HG02943 (cell line): ENCODE data around the gene ASS1.

ENCODE experiments used
- ATAC-seq: cut with Tn5 transposase; IDR thresholded peaks from one replicate; pipeline ENCODE4 v1.9.1; 2021; ENCODE audit warnings: mild to moderate bottlenecking, low read depth, moderate library complexity; ENCODE audit not compliant: unreplicated experiment

Gene ASS1

GRCh38 chr9:130526193-130526853, 81.6 kb downstream of the ASS1 start:
- no peak for ATAC-seq

DNA sequence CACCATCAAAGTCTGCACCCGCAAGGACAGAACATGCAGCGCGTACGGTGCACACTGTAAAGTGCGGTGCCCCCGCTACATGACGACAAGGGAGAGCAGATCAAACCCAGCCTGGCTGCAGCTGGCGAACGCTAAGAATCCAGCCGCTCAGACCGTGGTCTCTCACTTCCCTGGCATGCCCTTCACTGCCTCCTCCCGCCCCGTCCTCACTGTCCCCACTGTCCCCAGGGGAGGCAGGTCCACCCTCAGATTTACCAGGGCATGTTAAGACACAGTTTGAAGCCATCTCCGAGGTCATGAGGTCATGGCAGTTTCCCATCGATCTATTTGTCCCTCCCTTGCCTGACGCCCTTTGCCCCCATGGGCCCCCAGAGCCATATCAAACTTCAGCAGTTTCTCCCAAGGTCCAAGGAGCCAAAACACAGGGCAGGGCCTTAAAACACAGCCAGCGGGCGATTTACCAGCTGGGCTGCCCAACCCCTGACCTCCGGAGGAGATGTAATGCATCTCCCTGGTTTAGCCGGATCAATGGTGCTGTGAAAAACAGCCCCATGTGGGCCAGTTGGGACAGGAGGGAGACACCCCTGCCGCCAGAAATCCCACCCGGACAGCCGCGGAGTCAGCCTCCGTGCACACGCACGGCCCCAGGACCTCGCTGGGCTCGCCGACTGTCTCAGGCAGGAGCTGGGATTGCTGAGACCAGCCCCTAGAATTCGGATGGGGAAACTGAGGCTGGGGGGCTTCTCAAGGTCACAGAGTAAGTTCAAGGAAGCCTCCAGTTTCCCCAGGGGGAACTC, 82.3 kb downstream of the ASS1 start:
- no peak for ATAC-seq

GRCh38 chr9:130527651-130528310, 83.0 kb downstream of the ASS1 start:
- ATAC-seq = no peak

DNA sequence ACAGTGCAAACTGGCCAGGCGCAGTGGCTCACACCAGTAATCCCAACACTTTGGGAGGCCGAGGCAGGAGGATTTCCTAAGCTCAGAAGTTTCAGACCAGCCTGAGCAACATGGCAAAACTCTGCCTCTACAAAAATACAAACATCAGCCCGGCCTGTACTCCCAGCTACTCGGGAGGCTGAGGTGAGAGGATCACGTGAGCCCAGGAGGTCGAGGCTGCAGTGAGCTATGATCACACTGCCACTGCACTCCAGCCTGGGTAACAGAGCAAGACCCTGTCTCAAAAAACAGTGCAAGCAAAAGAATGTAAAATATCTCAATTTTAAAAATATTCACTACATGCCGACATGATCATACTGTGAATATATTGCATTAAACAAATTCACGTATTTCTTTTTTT, 83.9 kb downstream of the ASS1 start:
- ATAC-seq = no peak

- no peak for ATAC-seq
Measured at GRCh38 chr9:130530938-130531337, 86.2 kb downstream of the ASS1 start.

DNA sequence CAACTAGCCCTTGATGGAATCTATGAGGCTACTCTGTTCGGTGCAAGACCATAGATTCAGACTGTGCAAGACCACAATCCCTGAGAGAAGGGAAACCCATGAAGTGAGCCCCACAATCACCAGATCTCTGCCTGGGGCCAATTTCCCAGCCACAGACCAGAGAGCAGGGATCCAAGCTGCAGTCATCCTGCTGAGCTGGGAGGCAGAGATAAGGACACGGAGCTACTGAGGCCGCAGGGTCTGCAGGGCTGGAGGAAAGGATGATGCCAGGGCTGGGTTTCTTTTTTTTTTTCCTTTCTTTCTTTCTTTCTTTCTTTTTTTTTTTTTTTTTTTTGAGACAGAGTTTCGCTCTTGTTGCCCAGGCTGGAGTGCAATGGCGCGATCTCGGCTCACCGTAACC, 86.9 kb downstream of the ASS1 start:
- no peak for ATAC-seq

DNA sequence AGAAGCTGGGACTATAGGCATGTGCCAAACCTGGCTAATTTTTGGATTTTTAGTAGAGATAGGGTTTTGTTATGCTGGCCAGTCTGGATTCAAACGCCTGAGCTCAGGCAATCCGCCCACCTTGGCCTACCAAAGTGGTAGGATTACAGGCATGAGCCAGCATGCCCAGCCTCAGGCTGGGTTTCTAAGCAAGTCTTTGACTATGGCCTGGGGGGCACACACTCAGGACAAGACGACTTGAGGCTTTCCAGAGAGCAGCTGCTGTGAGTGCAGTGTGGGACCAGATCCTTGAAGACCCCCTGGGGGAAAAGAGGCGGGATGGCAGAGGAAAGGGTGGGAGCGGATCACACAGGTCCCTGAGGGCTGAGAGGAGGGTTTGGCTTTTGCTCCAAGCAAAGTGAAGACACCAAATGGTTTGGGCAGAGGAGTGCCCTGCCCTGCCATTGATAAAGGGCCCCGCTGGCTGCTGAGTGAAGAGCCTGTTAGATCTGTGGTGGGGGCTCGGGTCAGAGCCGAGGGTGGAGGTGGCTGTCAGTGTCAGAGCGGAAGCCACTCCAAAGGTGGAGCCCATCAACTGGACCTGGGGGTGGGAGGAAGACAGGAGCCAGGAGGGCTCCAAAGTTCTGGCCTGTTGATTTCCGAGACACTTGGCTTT, 87.8 kb downstream of the ASS1 start:
- ATAC-seq = no peak

DNA sequence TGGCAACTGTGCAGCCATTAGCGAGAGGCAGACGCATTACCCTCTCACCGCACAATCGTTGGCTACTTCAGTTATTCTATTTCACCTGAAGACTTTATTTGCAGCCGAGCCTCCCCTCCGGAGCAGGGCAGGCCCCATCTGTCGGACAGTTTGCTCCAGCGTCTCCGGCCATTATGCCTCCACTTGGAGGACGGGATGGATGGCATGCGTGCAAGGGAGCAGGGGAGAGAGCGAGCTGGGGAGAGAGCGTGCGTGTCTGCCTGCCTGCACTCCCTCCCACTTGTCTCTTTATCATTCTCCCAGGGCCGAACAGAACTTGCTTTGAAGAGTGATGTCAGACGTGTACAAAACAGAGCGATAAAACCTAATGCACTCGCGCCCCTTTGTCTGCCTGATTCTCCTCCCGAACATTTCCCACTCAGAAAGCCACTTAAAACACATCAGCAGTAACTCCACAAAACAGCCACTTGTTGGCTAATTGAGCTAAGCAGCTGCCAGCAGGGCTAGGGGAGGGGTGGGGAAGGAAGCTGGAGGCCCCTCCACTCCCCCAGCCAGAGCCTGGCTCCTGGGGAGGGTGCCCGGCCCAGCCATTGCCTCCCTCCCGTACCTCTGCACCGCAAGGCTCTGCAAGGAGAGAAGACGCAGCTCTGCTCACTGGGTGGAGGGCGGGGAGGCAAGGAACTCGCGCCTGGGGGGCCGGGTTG, 91.2 kb downstream of the ASS1 start:
- no peak for ATAC-seq

GRCh38 chr9:130536701-130537107, 91.9 kb downstream of the ASS1 start:
- no peak for ATAC-seq

- ATAC-seq = no peak
Measured at GRCh38 chr9:130537346-130538050, 92.7 kb downstream of the ASS1 start.

- no peak for ATAC-seq
Measured at GRCh38 chr9:130539420-130540223, 94.9 kb downstream of the ASS1 start.

- ATAC-seq = no peak
Measured at GRCh38 chr9:130541533-130541932, 96.8 kb downstream of the ASS1 start.

DNA sequence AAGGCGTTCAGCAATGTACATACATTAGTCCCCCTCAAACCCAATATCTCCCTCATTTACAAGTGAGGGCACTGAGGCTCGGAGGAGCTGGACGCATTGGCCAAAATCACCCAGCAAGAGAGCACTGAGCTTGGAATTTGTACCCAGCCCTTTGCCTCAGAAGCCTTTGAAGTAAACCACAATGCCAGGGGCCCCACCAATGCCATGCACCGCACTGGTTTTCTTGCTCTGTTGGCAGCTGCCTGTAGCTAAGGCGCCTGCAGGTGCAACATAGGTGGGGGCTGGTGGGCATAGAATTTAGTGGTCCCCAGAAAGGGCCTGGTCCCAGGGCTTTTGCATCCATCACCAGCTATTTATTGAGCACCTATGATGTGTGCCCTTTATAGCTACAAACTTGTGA, 97.3 kb downstream of the ASS1 start:
- no peak for ATAC-seq

DNA sequence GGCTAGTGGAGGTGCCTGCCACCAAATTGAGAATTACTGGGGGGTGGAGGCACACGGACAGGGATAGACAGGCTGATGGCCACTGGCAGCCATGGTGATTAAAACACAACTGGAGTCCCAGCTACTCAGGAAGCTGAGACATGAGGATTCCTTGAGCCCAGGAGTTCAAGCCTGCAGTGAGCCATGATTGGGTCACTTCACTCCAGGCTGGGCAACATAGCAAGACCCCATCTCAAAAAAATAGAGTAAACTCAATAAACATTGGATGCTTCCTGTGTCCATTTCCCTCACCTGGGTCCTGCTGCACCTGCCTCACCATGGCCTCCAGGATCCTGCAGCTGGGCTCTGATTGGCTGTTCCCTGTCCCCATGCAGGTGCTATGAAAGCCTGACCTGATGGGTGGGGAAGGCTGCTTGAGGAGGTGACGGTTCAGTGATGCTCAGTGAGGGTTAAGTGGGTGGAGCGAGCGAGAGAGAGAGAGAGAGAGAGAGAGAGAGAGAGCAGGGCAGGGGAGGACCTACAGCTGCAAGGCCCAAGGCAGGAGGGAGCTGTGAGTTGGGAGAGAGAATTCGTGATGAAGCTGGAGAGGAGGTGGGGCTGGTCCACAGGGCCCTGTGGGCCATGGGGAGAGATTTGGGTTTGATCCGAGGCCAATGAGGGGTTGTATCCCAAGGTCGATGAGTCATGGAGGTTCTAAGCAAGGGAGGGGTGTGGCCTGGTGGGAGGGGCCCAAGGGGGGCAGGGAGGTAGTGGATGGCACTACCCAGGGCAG, 97.9 kb downstream of the ASS1 start:
- no peak for ATAC-seq

- no peak for ATAC-seq
Measured at GRCh38 chr9:130543368-130543767, 98.6 kb downstream of the ASS1 start.

GRCh38 chr9:130543859-130544258, 99.1 kb downstream of the ASS1 start:
- no peak for ATAC-seq

DNA sequence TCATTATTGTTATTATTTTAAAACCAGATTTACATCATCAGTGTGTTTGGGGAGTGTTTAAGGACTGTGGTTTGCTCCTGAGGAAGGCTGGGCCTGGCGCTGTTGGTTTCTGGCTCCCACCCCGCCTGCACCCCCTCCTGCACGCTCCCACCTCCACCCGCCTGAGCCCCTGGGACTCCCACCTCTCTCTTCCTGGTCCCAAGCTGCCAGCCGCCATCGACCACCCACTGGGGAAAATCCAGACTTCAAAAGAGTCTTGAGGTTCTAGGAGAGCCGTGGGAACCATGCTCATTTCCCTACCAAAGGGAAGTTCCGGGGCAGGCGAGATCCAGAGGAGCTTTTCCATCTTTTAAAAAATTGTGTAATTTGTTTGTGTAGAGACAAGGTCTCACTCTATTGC, 99.6 kb downstream of the ASS1 start:
- no peak for ATAC-seq

- ATAC-seq = no peak
Measured at GRCh38 chr9:130548103-130548502, 103.3 kb downstream of the ASS1 start.
